Measurements from ENCODE around the gene GHRH. TPM values are rescaled to one million over a fixed set of nuclear protein-coding genes. Genes with fewer than 3 reads are reported as not detected.

Gene GHRH
- total RNA-seq, 1 experiment from 2014 or later, result not detected

GRCh38 chr20:37218976-37219375, 42.6 kb downstream of the GHRH start:
- Histone ChIP-seq H3K4me2 (ENCODE audit: low read length) (no peak overlapping the region), H2AFZ (ENCODE audit: low read depth, low read length, poor library complexity, severe bottlenecking) (no peak overlapping the region), H3K79me2 (ENCODE audit: insufficient read depth, low read length) (peaks cover 24% of the 10 kb centered on the region), H3K9ac (ENCODE audit: low read length) (no peak overlapping the region), H3K9me3 (ENCODE audit: control insufficient read depth in 1 of 2, insufficient read depth in 1 of 2, low read depth in 1 of 2, low read length in 2 of 2) (no peaks in the 10 kb centered on the region), H3K27ac (ENCODE audit: low read depth, low read length) (no peak overlapping the region), H3K9me2 (ENCODE audit: insufficient read depth) (no peaks in the 10 kb centered on the region), H3K27me3 (ENCODE audit: insufficient read depth, low read length) (no peaks in the 10 kb centered on the region), H3K4me3 (replicated peaks in 1 of 2; ENCODE audit: low read depth in 1 of 2, low read length in 2 of 2) (no peak overlapping the region), H3K36me3 (ENCODE audit: control insufficient read depth in 1 of 2, insufficient read depth in 2 of 2, low read length in 2 of 2) (peaks cover 34 to 41% of the 10 kb centered on the region in 2 experiments), H4K20me1 (ENCODE audit: insufficient read depth) (peaks cover 14% of the 10 kb centered on the region), H3K4me1 (ENCODE audit: control insufficient read depth in 1 of 2, insufficient read depth in 2 of 2, low read length in 2 of 2) (no peaks in the 10 kb centered on the region)
- RAD21 ChIA-PET (ENCODE audit: low non-redundant PET in 1 of 2, low total read pairs in 2 of 2, uncharacterized antibody in 2 of 2, unreplicated experiment in 2 of 2), result no interaction called here
- intact Hi-C loops (cut with micrococcal nuclease), result no loop called here
- DNase-seq (ENCODE audit: low read depth, low spot score) (no peak), ATAC-seq (no peak)
- POLR2A ChIA-PET, result no interaction called here
- BruUV-seq (replicated peaks), result no TSS peak
- CTCF ChIA-PET, result no interaction called here
- TF ChIP-seq FOSL1 (IDR thresholded peaks at IDR 0.05; ENCODE audit: low read depth) (no peak), JUND (IDR thresholded peaks at IDR 0.05) (no peak), POLR2A (IDR thresholded peaks at IDR 0.05; ENCODE audit: borderline replicate concordance, extremely low read depth, insufficient read depth, insufficient read length) (no peak), TCF7L2 (IDR thresholded peaks at IDR 0.05; ENCODE audit: borderline replicate concordance, extremely low read depth, insufficient read depth, insufficient read length) (no peak), ZNF274 (IDR thresholded peaks at IDR 0.05; ENCODE audit: low read depth, low read length) (no peak), SRF (IDR thresholded peaks at IDR 0.05; ENCODE audit: low read depth) (no peak), CBX3 (IDR thresholded peaks at IDR 0.05; ENCODE audit: low read depth) (no peak), EGR1 (IDR thresholded peaks at IDR 0.05; ENCODE audit: low read depth) (no peak), REST (IDR thresholded peaks at IDR 0.05; ENCODE audit: low read depth) (no peak), ATF3 (IDR thresholded peaks at IDR 0.05) (no peak)

Data from HCT116 (cell line).